H1 (cell line): ENCODE data around the gene FSCN2.

Source experiments
- CREB1 ChIP-seq: IDR thresholded peaks from 2 replicates; pipeline ENCODE4 v1.6.1; 2012; ENCODE audit warnings: inconsistent platforms
- CTCF ChIP-seq, 3 experiments: IDR thresholded peaks; 1 replicate in 2 of 3; 2 replicates in 1 of 3; pipeline versions ENCODE4 v1.5.1 to v1.6.1; 2011; ENCODE audit warnings: low read length in 3 of 3, mild to moderate bottlenecking in 3 of 3, inconsistent platforms in 2 of 3, low read depth in 1 of 3, moderate library complexity in 1 of 3; ENCODE audit not compliant: insufficient read depth in 1 of 3; ENCODE audit errors: control extremely low read depth in 1 of 3
- NANOG ChIP-seq: IDR thresholded peaks from 2 replicates; pipeline ENCODE4 v1.6.1; 2011; ENCODE audit warnings: low read length, low read depth, mild to moderate bottlenecking, inconsistent platforms; ENCODE audit not compliant: insufficient read depth, poor library complexity, severe bottlenecking
- POLR2A ChIP-seq, 2 experiments: IDR thresholded peaks; 1 replicate in 1 of 2; 2 replicates in 1 of 2; pipeline ENCODE4 v1.6.1; 2011; ENCODE audit warnings: low read depth in 2 of 2, low read length in 2 of 2, mild to moderate bottlenecking in 2 of 2; ENCODE audit errors: control extremely low read depth in 1 of 2
- SAP30 ChIP-seq: fragments of 300-600 bp; sonication (generic); IDR thresholded peaks from 2 replicates; pipeline ENCODE4 v1.7.1; 2012; ENCODE audit warnings: low read length, moderate library complexity, mild to moderate bottlenecking, inconsistent platforms; ENCODE audit not compliant: insufficient read depth, insufficient replicate concordance
- SUZ12 ChIP-seq: fragments of 200-600 bp; sonication (generic); IDR thresholded peaks from 2 replicates; pipeline ENCODE4 v1.6.1; 2012; ENCODE audit warnings: mild to moderate bottlenecking, inconsistent platforms, low read length, moderate library complexity, mixed read lengths

GRCh38 chr17:81487487-81488275 lies 40.5 kb upstream of the FSCN2 start:
- TF ChIP-seq SUZ12 (no peak), CTCF (IDR thresholded peaks at IDR 0.05; ENCODE audit: control extremely low read depth in 1 of 3, insufficient read depth in 1 of 3, low read depth in 1 of 3, low read length in 3 of 3) (no peak), NANOG (no peak), CREB1 (no peak), POLR2A (IDR thresholded peaks at IDR 0.05; ENCODE audit: control extremely low read depth in 1 of 2, low read depth in 2 of 2, low read length in 2 of 2) (no peak), SAP30 (no peak)
